HG03196 (cell line): ENCODE results near the gene SPATA16.
"Not testable (repeated sequence)": the region's sequence is repeated elsewhere in the genome, so short reads cannot be mapped to it uniquely, and the experiment has no call there.

Experiments
- ATAC-seq: cut with Tn5 transposase; IDR thresholded peaks from one replicate; pipeline ENCODE4 v1.9.1; 2021; ENCODE audit not compliant: unreplicated experiment

Gene SPATA16

GRCh38 chr3:173140986-173141385 is at the start of gene SPATA16:
SPATA16 (minus strand) TSS chr3:173141235; CDS start chr3:173117731, 23,504 bp downstream.
- ATAC-seq = no peak

DNA sequence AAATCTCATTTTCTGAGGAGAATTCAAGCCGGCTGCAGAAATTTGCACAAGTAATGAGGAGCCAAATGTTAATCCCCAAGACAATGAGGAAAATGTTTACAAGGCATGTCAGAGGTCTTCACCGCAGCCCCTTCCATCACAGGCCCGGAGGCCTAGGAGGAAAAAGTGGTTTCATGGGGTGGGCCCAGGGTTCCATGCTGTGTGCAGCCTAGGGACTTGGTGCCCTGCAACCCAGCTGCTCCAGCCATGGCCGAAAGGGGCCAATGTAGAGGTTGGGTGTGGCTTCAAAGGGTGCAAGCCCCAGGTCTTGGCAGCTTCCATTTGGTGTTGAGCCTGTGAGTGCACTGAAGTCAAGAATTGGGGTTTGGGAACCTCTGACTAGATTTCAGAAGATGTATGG is 42.0 kb upstream of the SPATA16 start:
- not testable (repeated sequence) for ATAC-seq

GRCh38 chr3:173173652-173174051 is 32.6 kb upstream of the SPATA16 start:
- no peak for ATAC-seq

GRCh38 chr3:173159139-173159538 is 18.1 kb upstream of the SPATA16 start:
- ATAC-seq = not testable (repeated sequence)

GRCh38 chr3:173156533-173156932 is 15.5 kb upstream of the SPATA16 start:
- ATAC-seq = not testable (repeated sequence)

- no peak for ATAC-seq
Measured at GRCh38 chr3:173153631-173154030, 12.6 kb upstream of the SPATA16 start.

DNA sequence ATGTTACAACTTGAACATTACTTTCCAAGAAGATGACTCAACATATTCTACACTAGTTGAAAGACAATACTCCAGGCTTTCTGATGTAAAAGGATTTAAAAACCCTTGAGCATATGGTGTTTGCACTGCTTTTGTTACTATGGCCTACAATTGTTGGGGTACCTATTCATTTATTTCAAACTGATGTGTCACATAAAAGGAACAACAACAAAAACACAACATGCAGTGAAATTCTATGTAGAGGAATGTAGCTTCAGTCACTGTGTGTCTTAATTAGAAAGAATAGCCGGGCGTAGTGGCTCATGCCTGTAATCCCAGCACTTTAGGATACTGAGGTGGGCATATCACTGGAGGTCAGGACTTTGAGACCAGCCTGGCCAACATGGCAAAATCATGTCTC is 1.6 kb downstream of the SPATA16 start:
- no peak for ATAC-seq

DNA sequence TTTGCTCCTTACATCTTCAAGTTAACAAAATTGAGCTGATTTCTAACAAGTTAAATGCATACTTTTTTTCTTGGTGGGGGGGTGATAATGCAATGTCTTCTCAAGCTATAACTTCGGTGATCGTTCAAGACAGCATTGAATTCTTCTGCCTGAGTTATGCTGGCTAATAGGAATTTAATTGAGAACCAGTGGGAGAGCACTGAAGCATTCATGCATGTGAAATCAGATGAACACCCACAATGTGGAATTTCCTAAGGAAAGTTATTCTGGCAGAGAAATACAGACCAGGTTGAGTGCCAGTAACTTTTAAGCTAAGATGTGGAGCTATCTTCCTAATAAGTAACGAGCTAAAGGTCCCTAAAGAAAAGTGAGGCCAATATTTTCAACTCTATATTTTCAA is 3.0 kb downstream of the SPATA16 start:
- no peak for ATAC-seq

DNA sequence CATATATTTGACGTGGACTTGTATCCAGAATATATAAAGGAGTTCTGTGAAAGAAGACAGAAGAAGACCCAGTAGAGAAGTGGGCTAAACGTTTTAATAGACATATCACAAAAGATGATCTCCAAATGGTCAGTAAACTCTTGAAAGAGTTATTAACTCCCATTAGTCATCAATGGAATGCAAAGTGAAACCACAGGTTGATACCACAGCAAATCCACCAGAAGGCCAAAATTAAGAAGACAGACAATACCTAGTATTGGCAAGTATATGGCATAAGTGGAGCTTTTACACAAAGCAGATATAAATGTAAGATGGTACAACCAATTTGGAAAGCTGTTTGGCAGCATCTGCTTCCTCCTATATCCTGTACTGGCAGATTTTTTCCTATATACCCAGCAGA is 6.0 kb downstream of the SPATA16 start:
- ATAC-seq = no peak

DNA sequence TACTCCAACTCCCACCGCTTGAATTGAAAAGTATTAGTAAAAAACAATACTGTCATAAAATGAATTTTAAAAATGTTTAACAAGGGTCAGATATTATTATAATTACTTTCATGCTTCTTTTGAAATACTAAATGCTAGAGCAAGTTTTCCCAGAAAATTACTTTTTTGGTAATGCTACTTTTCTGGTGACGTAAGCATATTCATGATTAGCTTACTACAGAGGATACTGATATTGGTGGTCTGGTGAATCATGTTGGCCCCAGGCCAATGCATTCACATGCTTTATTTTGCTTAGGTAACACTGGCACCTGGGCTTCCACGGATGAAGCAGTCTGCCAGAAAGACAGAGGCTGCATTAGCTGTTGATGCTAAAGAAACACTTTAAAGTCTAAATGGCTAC is 12.4 kb downstream of the SPATA16 start:
- ATAC-seq = no peak

DNA sequence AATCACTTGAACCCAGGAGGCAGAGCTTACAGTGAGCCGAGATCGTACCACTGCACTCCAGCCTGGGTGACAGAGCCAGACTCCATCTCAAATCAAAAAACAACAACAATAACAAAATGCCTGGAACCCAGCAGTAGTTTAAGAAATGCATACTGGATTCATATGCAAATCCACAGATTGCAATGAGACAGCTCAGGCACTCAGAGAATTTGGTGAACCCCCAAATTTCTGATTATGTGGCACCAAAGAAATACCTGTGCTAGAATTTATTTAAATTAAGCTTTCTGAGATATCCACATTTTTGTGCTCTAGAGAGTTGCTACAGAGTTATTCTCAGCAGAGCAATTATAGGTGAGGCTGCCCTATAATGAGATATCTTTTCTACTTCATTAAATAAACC is 29.7 kb downstream of the SPATA16 start:
- ATAC-seq = no peak

- no peak for ATAC-seq
Measured at GRCh38 chr3:173109143-173109542, 31.9 kb downstream of the SPATA16 start.

DNA sequence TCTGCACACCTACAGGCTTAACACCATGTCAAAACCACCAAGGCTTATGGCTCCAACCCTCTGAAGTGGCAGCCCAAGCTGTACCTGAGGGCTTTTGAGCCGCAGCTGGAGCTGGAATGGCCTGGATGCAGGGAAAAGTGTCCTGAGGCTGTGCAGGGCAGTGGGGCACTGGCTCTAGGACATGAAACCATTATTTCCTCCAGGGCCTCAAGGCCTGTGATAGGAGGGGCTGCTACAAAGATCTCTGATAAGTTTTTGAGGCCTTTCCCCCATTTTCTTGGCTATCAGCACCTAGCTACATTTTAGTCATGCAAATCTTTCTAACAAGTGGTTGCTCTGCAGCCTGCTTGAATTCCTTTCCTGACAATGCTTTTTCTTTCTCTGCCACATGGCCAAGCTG is 37.6 kb downstream of the SPATA16 start:
- ATAC-seq = no peak

- ATAC-seq = no peak
Measured at GRCh38 chr3:173098959-173099358, 42.1 kb downstream of the SPATA16 start.

DNA sequence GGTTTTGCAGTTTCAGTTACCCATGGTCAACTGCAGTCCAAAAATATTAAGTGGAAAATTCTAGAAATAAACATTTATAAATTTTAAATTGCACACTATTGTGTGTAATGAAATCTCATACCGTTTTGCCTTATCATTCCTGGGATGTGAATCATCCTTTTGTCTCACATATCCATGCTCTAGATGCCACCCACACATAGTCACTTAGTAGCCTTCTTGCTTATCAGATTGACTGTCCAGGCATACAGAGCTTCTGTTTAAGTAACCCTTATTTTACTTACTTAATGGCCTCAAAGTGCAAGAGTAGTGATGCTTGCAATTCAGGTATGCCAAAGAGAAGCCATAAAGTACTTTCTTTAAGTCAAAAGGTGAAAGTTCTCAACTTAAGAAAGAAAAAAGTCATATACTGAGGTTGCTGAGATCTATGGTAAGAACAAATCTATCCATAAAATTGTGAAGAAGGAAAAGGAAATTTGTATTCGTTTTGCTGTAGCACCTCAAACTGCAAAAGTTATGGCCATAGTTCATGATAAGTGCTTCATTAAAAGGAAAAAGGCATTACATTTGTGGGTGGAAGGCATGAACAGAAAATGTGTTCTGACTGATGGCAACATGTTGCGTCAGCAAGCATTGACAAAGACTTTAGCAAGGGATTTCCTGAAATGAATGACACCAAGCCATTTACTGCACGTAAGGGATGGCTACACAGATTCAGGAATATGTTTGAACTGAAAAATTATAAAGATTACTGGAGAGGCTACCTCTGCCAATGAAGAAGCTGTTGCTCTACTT is 43.8 kb downstream of the SPATA16 start:
- ATAC-seq = no peak

DNA sequence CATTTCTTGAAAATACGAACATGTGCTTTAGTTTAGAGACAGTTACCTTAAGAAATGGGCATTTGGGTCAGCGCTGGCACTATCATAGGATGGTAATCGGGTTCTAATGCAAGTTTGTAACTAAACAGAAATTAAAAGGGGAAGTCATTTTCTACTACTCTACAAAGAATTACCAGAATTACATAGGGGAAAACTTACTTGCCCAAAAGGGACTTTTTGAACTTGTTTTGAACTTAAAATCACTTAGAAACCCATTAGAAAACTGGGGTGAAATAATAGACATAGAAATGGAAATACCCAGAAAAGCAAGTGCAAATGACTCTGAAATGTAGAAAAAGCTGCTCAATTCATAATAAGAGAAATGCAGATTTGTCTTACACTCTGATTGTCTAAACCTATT is 44.9 kb downstream of the SPATA16 start:
- no peak for ATAC-seq

DNA sequence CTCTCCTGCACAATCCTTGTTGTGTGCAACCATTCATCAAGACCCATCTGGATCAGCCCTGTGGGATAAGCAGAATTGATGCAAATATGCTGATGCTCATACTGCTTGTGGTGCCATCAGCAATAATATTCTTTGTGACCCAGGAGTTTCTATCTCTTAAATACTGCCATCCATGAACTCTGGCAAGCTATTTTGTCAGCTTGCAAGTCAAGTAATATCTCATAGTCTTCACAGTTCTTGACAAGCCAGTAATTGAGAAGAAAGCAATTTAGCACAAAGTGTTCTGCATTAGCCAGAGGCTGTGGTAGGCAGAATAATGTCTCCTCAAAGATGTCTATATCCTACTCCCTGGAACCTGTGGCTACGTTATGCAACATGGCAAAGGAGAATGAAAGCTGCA is 49.0 kb downstream of the SPATA16 start:
- no peak for ATAC-seq

DNA sequence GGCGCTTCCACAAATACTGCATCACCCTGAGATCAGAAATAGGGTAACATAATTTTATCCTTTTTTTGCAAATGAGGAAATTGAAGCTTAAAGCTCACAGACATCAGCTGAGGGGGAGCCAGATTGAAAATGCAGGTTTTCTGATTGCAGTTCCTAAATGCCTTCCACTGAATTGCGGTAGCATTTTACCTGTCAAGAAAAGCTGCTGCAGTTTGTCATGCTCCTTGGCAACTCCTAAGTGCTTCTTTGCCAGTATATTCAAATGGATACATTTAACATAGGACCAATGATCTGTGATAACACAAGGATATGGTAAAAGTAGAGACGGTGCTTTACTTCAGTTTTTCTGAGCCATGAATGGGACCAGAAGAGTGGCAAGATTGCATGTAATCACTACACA is 50.5 kb downstream of the SPATA16 start:
- ATAC-seq = no peak

DNA sequence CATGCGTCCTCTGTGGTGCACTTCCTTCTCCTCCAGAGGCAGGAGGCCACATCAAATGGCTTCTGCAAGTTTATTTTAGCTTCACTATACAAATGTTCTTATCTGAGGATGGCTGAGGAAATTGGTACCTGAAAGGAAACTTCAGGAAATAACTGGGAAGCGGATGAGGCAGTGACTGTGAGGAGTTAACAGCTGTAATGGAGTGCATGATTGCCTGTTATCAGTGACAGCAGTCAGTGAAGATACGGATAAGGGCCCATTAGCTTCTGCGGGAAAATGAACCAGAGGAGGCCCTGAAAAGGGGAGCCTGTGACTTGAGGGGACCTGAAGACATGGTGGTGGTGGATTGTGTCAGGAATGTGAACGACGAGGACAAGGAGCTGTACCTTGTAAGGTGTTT is 51.8 kb downstream of the SPATA16 start:
- no peak for ATAC-seq

- ATAC-seq = no peak
Measured at GRCh38 chr3:173078525-173078924, 62.5 kb downstream of the SPATA16 start.

DNA sequence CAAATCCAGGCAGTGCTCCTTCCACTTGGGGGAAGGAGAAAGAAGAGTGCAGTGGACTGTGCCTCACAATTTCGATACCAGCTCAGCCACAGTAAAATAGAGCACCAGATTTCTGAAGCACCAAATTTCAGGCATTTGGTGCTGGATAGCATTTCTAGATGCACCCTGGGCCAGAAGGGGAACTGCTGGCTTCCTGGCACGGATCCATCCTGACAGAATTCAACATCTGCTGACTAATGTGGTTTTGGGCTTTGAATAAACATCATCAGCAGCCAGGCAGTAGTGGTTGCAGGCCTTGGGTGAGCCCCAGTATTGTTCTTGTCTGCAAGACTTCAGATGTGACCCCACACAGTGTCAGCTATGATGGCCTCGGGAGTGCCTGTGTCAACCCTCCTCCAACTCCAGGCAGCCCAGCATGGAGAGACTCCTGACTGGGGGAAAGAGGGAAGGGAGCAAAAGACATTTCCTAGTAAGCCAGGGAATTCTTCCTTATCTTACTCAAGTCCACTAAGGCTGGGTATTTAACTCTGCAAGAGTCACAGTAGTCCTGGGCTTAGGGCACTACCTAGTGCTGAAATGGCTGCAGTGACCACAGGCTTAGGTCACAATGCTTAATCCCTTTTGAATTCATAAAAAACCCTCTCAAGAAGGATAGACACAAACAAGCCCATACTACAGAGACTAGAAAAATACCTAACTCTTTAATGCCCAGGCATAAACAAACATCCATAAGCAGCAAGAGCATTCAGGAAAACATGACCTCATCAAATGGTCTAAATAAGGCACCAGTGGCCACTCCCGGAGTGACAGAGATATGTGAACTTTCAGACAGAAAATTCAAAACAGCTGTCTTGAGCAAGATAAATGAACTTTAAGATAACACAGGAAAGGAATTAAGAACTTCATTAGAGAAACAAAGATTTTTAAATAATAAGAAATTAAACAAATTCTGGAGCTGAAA is 74.7 kb downstream of the SPATA16 start:
- ATAC-seq = no peak

DNA sequence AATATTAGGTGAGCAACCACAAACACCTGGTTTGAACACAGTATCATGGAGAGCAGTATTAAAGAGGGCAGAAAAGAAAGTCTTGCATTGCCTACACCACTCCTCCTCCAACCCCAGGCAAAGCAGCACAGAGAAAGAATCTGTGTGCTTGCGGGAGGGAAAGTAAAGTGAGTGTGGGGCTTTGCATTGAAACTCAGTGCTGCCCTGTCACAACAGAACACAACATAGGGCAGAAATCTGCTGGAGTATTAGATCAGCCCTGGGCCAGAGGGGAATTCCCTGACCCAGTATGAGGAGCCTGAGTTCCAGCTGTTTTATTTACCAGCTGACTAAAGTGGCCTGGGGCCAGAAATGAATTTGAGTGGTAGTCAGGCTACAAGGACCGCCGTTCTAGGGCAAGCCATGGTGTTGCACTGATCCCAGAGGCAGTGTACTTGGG is 75.5 kb downstream of the SPATA16 start:
- ATAC-seq = no peak
